Astrocyte of the spinal cord (primary cell): ENCODE results near the gene SLC12A9.
"Not testable (repeated sequence)": the region's sequence is repeated elsewhere in the genome, so short reads cannot be mapped to it uniquely, and the experiment has no call there.

Experiments
- DNase-seq: peaks from one replicate; pipeline ENCODE4 v3.0.0; 2011; ENCODE audit warnings: low read depth, low spot score
- H3K4me3 ChIP-seq: 2 replicates; pipeline ENCODE4 v1.5.1; 2011; ENCODE audit warnings: low read depth, mild to moderate bottlenecking, low read length, moderate library complexity
- CTCF ChIP-seq: IDR thresholded peaks from 2 replicates; pipeline ENCODE4 v1.5.1; 2012; ENCODE audit warnings: low read depth, mild to moderate bottlenecking, low read length, inconsistent platforms
- in situ Hi-C: cut with HindIII; loops from 2 replicates; pipeline ENCODE4 v1.10.0; 2017; ENCODE audit warnings: low sequenced_read_pairs

The SLC12A9 gene

GRCh38 chr7:100854146-100854895, 1.8 kb downstream of the SLC12A9 start:
- TF ChIP-seq CTCF: no peak
- in situ Hi-C loops: no loop called here
- H3K4me3 ChIP-seq: no peak overlapping the region
- no peak for DNase-seq

GRCh38 chr7:100854899-100855298, 2.4 kb downstream of the SLC12A9 start:
- DNase-seq, in situ Hi-C loops, H3K4me3 ChIP-seq: not testable (repeated sequence)

- no peak for TF ChIP-seq CTCF
- DNase-seq: no peak
- in situ Hi-C loops: no loop called here
- H3K4me3 ChIP-seq: no peak overlapping the region
Measured at GRCh38 chr7:100855515-100855914, 3.0 kb downstream of the SLC12A9 start.

DNA sequence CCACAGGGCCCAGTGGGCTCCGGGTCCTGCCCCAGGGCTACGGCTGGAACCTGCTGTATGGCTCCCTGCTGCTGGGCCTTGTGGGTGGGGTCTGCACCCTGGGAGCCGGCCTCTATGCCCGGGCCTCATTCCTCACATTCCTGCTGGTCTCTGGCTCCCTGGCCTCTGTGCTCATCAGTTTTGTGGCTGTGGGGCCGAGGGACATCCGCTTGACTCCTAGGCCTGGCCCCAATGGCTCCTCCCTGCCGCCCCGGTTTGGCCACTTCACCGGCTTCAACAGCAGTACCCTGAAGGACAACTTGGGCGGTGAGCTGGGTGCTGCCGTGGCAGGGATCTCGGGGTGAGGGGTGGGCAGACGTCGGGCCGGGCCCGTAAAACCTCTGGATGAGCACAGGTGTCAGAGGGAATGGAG, 4.4 kb downstream of the SLC12A9 start:
- H3K4me3 ChIP-seq: no peak overlapping the region
- DNase-seq: no peak
- in situ Hi-C loops: no loop called here
- TF ChIP-seq CTCF: no peak

- no peak overlapping the region for H3K4me3 ChIP-seq
- DNase-seq: no peak
- in situ Hi-C loops: no loop called here
- no peak for TF ChIP-seq CTCF
Measured at GRCh38 chr7:100859856-100860255, 7.3 kb downstream of the SLC12A9 start.

- in situ Hi-C loops: no loop called here
- no peak overlapping the region for H3K4me3 ChIP-seq
- TF ChIP-seq CTCF: no peak
- no peak for DNase-seq
Measured at GRCh38 chr7:100860702-100861615, 8.4 kb downstream of the SLC12A9 start.

GRCh38 chr7:100861616-100861985, 9.1 kb downstream of the SLC12A9 start:
- no peak for TF ChIP-seq CTCF
- in situ Hi-C loops: no loop called here
- no peak overlapping the region for H3K4me3 ChIP-seq
- DNase-seq: no peak
